Mononuclear cell (primary cell): ENCODE measurements around the gene ACOT7. TPM values are rescaled to one million over a fixed set of nuclear protein-coding genes. Genes with fewer than 3 reads are reported as not detected.

Experiments
- H3K27me3 ChIP-seq: 2 replicates; pipeline ENCODE4 v1.6.0; 2011; ENCODE audit warnings: low read length, control low read depth; ENCODE audit not compliant: insufficient read depth
- H3K4me1 ChIP-seq: 2 replicates; pipeline ENCODE4 v1.5.1; 2011; ENCODE audit warnings: mild to moderate bottlenecking, low read length, control low read depth; ENCODE audit not compliant: insufficient read depth
- H3K4me3 ChIP-seq: 2 replicates; pipeline ENCODE4 v1.5.1; 2011; ENCODE audit warnings: mild to moderate bottlenecking, low read length, moderate library complexity
- H3K9me3 ChIP-seq: 2 replicates; pipeline ENCODE4 v1.5.1; 2011; ENCODE audit warnings: low read depth, mild to moderate bottlenecking, control low read depth, low read length
- total RNA-seq: library from RNA; depleted of rRNA; stranded (reverse); fragments of >200 nt; gene quantifications from one replicate; pipeline ENCODE4 v1.2.3, GENCODE V29; 2012

ACOT7 gene
- total RNA-seq, 1 donor, result 2.1 TPM

GRCh38 chr1:6334261-6334993 is 59.1 kb downstream of the ACOT7 start:
- Histone ChIP-seq H3K4me1 (no peaks in the 10 kb centered on the region), H3K4me3 (no peak overlapping the region), H3K27me3 (no peaks in the 10 kb centered on the region), H3K9me3 (no peaks in the 10 kb centered on the region)

- Histone ChIP-seq H3K4me1 (no peaks in the 10 kb centered on the region), H3K27me3 (no peaks in the 10 kb centered on the region), H3K9me3 (no peaks in the 10 kb centered on the region), H3K4me3 (no peak overlapping the region)
Measured at GRCh38 chr1:6332821-6333220, 60.7 kb downstream of the ACOT7 start.

GRCh38 chr1:6331543-6332273 is 61.9 kb downstream of the ACOT7 start:
- Histone ChIP-seq H3K9me3 (no peaks in the 10 kb centered on the region), H3K4me1 (no peaks in the 10 kb centered on the region), H3K4me3 (no peak overlapping the region), H3K27me3 (no peaks in the 10 kb centered on the region)

- H3K27me3 ChIP-seq, result no peaks in the 10 kb centered on the region
- H3K4me1 ChIP-seq, result no peaks in the 10 kb centered on the region
- no peak overlapping the region for H3K4me3 ChIP-seq
- H3K9me3 ChIP-seq, result no peaks in the 10 kb centered on the region
Measured at GRCh38 chr1:6330410-6330911, 63.1 kb downstream of the ACOT7 start.

GRCh38 chr1:6329851-6330250 is 63.7 kb downstream of the ACOT7 start:
- Histone ChIP-seq H3K4me3 (no peak overlapping the region), H3K27me3 (no peaks in the 10 kb centered on the region), H3K4me1 (no peaks in the 10 kb centered on the region), H3K9me3 (no peaks in the 10 kb centered on the region)

GRCh38 chr1:6329396-6329795 is 64.2 kb downstream of the ACOT7 start:
- H3K4me3 ChIP-seq, result no peak overlapping the region
- no peaks in the 10 kb centered on the region for H3K4me1 ChIP-seq
- no peaks in the 10 kb centered on the region for H3K27me3 ChIP-seq
- no peaks in the 10 kb centered on the region for H3K9me3 ChIP-seq

GRCh38 chr1:6328696-6329095 is 64.9 kb downstream of the ACOT7 start:
- Histone ChIP-seq H3K4me3 (no peak overlapping the region), H3K27me3 (no peaks in the 10 kb centered on the region), H3K4me1 (no peaks in the 10 kb centered on the region), H3K9me3 (no peaks in the 10 kb centered on the region)

- no peak overlapping the region for H3K4me3 ChIP-seq
- no peaks in the 10 kb centered on the region for H3K27me3 ChIP-seq
- no peaks in the 10 kb centered on the region for H3K9me3 ChIP-seq
- no peaks in the 10 kb centered on the region for H3K4me1 ChIP-seq
Measured at GRCh38 chr1:6328091-6328490, 65.5 kb downstream of the ACOT7 start.

- no peak overlapping the region for H3K4me3 ChIP-seq
- no peaks in the 10 kb centered on the region for H3K4me1 ChIP-seq
- no peaks in the 10 kb centered on the region for H3K9me3 ChIP-seq
Measured at GRCh38 chr1:6325482-6325881, 68.1 kb downstream of the ACOT7 start.

GRCh38 chr1:6322161-6322560 is 71.4 kb downstream of the ACOT7 start:
- no peaks in the 10 kb centered on the region for H3K27me3 ChIP-seq
- H3K4me1 ChIP-seq, result no peaks in the 10 kb centered on the region
- H3K9me3 ChIP-seq, result no peaks in the 10 kb centered on the region
- no peak overlapping the region for H3K4me3 ChIP-seq

More at GRCh38 chr1:6325482-6325881, 68.1 kb downstream of the ACOT7 start:
- H3K27me3 ChIP-seq, result no peaks in the 10 kb centered on the region

GRCh38 chr1:6321205-6321604 is 72.4 kb downstream of the ACOT7 start:
- H3K9me3 ChIP-seq, result no peaks in the 10 kb centered on the region
- no peaks in the 10 kb centered on the region for H3K4me1 ChIP-seq
- H3K4me3 ChIP-seq, result no peak overlapping the region
- no peaks in the 10 kb centered on the region for H3K27me3 ChIP-seq

GRCh38 chr1:6317098-6317760 is 76.3 kb downstream of the ACOT7 start:
- H3K27me3 ChIP-seq, result no peaks in the 10 kb centered on the region
- H3K9me3 ChIP-seq, result no peaks in the 10 kb centered on the region
- H3K4me3 ChIP-seq, result no peak overlapping the region
- no peaks in the 10 kb centered on the region for H3K4me1 ChIP-seq

- no peaks in the 10 kb centered on the region for H3K27me3 ChIP-seq
- no peak overlapping the region for H3K4me3 ChIP-seq
- H3K9me3 ChIP-seq, result no peaks in the 10 kb centered on the region
- no peaks in the 10 kb centered on the region for H3K4me1 ChIP-seq
Measured at GRCh38 chr1:6316240-6317097, 77.1 kb downstream of the ACOT7 start.

- H3K4me1 ChIP-seq, result no peaks in the 10 kb centered on the region
- no peak overlapping the region for H3K4me3 ChIP-seq
- no peaks in the 10 kb centered on the region for H3K9me3 ChIP-seq
- H3K27me3 ChIP-seq, result no peaks in the 10 kb centered on the region
Measured at GRCh38 chr1:6314503-6314902, 79.1 kb downstream of the ACOT7 start.
